Keratinocyte (primary cell): ENCODE measurements around the gene EEF2.

Experiments used
- CTCF ChIP-seq, 3 experiments: IDR thresholded peaks in 1 of 3; conservative IDR thresholded peaks in 1 of 3; optimal IDR thresholded peaks in 1 of 3; 2 replicates in 2 of 3; 3 replicates in 1 of 3; pipeline versions ENCODE3 to v1.5.1; 2011; ENCODE audit warnings: low read length in 3 of 3, mild to moderate bottlenecking in 3 of 3, moderate library complexity in 2 of 3, control low read depth in 1 of 3, inconsistent platforms in 1 of 3; ENCODE audit not compliant: insufficient read depth in 2 of 3; ENCODE audit errors: extremely low read depth in 1 of 3
- EZH2 ChIP-seq: IDR thresholded peaks from one replicate; pipeline ENCODE4 v1.6.1; 2012; ENCODE audit warnings: inconsistent platforms, mild to moderate bottlenecking, low read length, moderate library complexity

- TF ChIP-seq CTCF (optimal IDR thresholded peaks at IDR 0.05 in 1 of 3, IDR thresholded peaks at IDR 0.05 in 1 of 3, conservative IDR thresholded peaks at IDR 0.05 in 1 of 3; ENCODE audit: extremely low read depth in 1 of 3, insufficient read depth in 2 of 3, low read length in 3 of 3) (no peak), EZH2 (no peak)
Observed at GRCh38 chr19:4015705-4016402, 30.6 kb upstream of the EEF2 start.
